Spinal cord (tissue), 10 donors: ENCODE measurements around the gene LAIR2. TPM values are rescaled to one million over a fixed set of nuclear protein-coding genes. Genes with fewer than 3 reads are reported as not detected.
A peak's percentile ranks its signal among the peaks of the same experiment; 100 is the strongest.
"Not testable (repeated sequence)": the region's sequence is repeated elsewhere in the genome, so short reads cannot be mapped to it uniquely, and the experiment has no call there.

Source experiments
- DNase-seq, 6 donors: peaks; one replicate each; pipeline versions ENCODE4 v3.0.0 to v3.0.0-alpha.2; 2013 to 2015; ENCODE audit warnings: low spot score in 6 of 6, low read depth in 4 of 6
- H3K27ac ChIP-seq: one replicate; pipeline ENCODE4 v1.5.1; 2013; ENCODE audit warnings: low read depth, low read length, control low read depth
- H3K27me3 ChIP-seq: one replicate; pipeline ENCODE4 v1.6.1; 2013; ENCODE audit warnings: low read length; ENCODE audit not compliant: control insufficient read depth, insufficient read depth
- H3K36me3 ChIP-seq: one replicate; pipeline ENCODE4 v1.6.1; 2013; ENCODE audit warnings: low read length; ENCODE audit not compliant: control insufficient read depth, insufficient read depth
- H3K4me1 ChIP-seq: one replicate; pipeline ENCODE4 v1.6.1; 2013; ENCODE audit warnings: low read length; ENCODE audit not compliant: control insufficient read depth, insufficient read depth
- H3K4me3 ChIP-seq: one replicate; pipeline ENCODE4 v1.5.1; 2013; ENCODE audit warnings: low read depth, low read length, control low read depth
- H3K9me3 ChIP-seq: one replicate; pipeline ENCODE4 v1.6.1; 2013; ENCODE audit warnings: low read length; ENCODE audit not compliant: control insufficient read depth, insufficient read depth
- WGBS: methylation state at CpG from one replicate; pipeline ENCODE4 v1.1.5; 2013; ENCODE audit warnings: missing lambda C conversion rate; ENCODE audit not compliant: insufficient coverage; 5-methylcytosine and 5-hydroxymethylcytosine counted together
- polyA plus RNA-seq, 2 donors: library from polyadenylated mRNA; unstranded; fragments of 120-200 nt; gene quantifications; one replicate each; pipeline ENCODE4 v1.2.1, GENCODE V29; 2013; ENCODE audit not compliant: insufficient read length in 2 of 2
- total RNA-seq, 2 donors: library from RNA; depleted of rRNA in 1 of 2; stranded (reverse); fragments of 120-200 nt in 1 of 2; fragments of >200 nt in 1 of 2; gene quantifications; one replicate each; pipeline versions ENCODE4 v1.2.3 to v1.2.4, GENCODE V29; 2013 to 2014
- donor health status: healthy.

LAIR2 gene
- total and polyA plus RNA-seq, 4 donors = not detected

GRCh38 chr19:54508487-54508886 lies 5.9 kb downstream of the LAIR2 start:
- not testable (repeated sequence) for H3K36me3 ChIP-seq, H3K27ac ChIP-seq, H3K4me1 ChIP-seq, H3K27me3 ChIP-seq, H3K9me3 ChIP-seq, H3K4me3 ChIP-seq, DNase-seq
- 100% methylated on average over 1 of the region's 3 CpGs for WGBS

- H3K4me3 ChIP-seq, H3K4me1 ChIP-seq, H3K9me3 ChIP-seq, H3K36me3 ChIP-seq, DNase-seq, H3K27me3 ChIP-seq, H3K27ac ChIP-seq: not testable (repeated sequence)
- no CpG with 5 or more reads among the region's 21 CpGs for WGBS
These were observed 6.7 kb downstream of the LAIR2 start for GRCh38 chr19:54509200-54509940.

- WGBS = 52% methylated on average over 3 of the region's 3 CpGs
- DNase-seq = no peak
- no peaks in the 10 kb centered on the region for H3K27me3 ChIP-seq
- no peaks in the 10 kb centered on the region for H3K4me1 ChIP-seq
- no peaks in the 10 kb centered on the region for H3K36me3 ChIP-seq
- H3K27ac ChIP-seq = no peak overlapping the region
- H3K9me3 ChIP-seq = no peaks in the 10 kb centered on the region
- no peak overlapping the region for H3K4me3 ChIP-seq
These were observed 12.5 kb downstream of the LAIR2 start for GRCh38 chr19:54515156-54515555.

- DNase-seq = peak in 5 of 6 donors; percentile 13 to 61 (median 23)
- WGBS = 8% methylated on average over 4 of the region's 4 CpGs
- no peak overlapping the region for H3K27ac ChIP-seq
- no peaks in the 10 kb centered on the region for H3K4me1 ChIP-seq
- peaks cover 3% of the 10 kb centered on the region for H3K27me3 ChIP-seq
- H3K4me3 ChIP-seq = no peak overlapping the region
- H3K9me3 ChIP-seq = no peaks in the 10 kb centered on the region
- H3K36me3 ChIP-seq = no peaks in the 10 kb centered on the region
These were observed 14.9 kb downstream of the LAIR2 start for GRCh38 chr19:54517483-54517882.

GRCh38 chr19:54518844-54519243 lies 16.2 kb downstream of the LAIR2 start:
- H3K36me3 ChIP-seq = no peaks in the 10 kb centered on the region
- WGBS = 57% methylated on average over 1 of the region's 5 CpGs
- no peaks in the 10 kb centered on the region for H3K4me1 ChIP-seq
- H3K27ac ChIP-seq = no peak overlapping the region
- DNase-seq = no peak
- no peaks in the 10 kb centered on the region for H3K9me3 ChIP-seq
- H3K27me3 ChIP-seq = peaks cover 3% of the 10 kb centered on the region
- no peak overlapping the region for H3K4me3 ChIP-seq

- DNase-seq = no peak
- Histone ChIP-seq H3K4me1 (no peaks in the 10 kb centered on the region), H3K27me3 (peaks cover 3% of the 10 kb centered on the region), H3K27ac (no peak overlapping the region), H3K36me3 (no peaks in the 10 kb centered on the region), H3K9me3 (no peaks in the 10 kb centered on the region), H3K4me3 (no peak overlapping the region)
- 52% methylated on average over 15 of the region's 18 CpGs for WGBS
These were observed 18.6 kb downstream of the LAIR2 start for GRCh38 chr19:54521022-54521859.

- no peak for DNase-seq
- Histone ChIP-seq H3K36me3 (no peaks in the 10 kb centered on the region), H3K4me3 (no peak overlapping the region), H3K4me1 (no peaks in the 10 kb centered on the region), H3K9me3 (no peaks in the 10 kb centered on the region), H3K27ac (no peak overlapping the region), H3K27me3 (peaks cover 3% of the 10 kb centered on the region)
- 93% methylated on average over 4 of the region's 6 CpGs for WGBS
These were observed 19.4 kb downstream of the LAIR2 start for GRCh38 chr19:54521860-54522513.

GRCh38 chr19:54523403-54523802 lies 20.8 kb downstream of the LAIR2 start:
- no peaks in the 10 kb centered on the region for H3K36me3 ChIP-seq

GRCh38 chr19:54525636-54526035 lies 23.0 kb downstream of the LAIR2 start:
- H3K4me1 ChIP-seq = no peaks in the 10 kb centered on the region
- H3K9me3 ChIP-seq = no peaks in the 10 kb centered on the region
- no peaks in the 10 kb centered on the region for H3K36me3 ChIP-seq
- H3K27me3 ChIP-seq = peaks cover 3% of the 10 kb centered on the region
- no CpG with 5 or more reads among the region's 5 CpGs for WGBS
- no peak overlapping the region for H3K27ac ChIP-seq
- no peak overlapping the region for H3K4me3 ChIP-seq
- no peak for DNase-seq

More at GRCh38 chr19:54523403-54523802, 20.8 kb downstream of the LAIR2 start:
- Histone ChIP-seq H3K4me1 (no peaks in the 10 kb centered on the region), H3K9me3 (no peaks in the 10 kb centered on the region), H3K27ac (no peak overlapping the region), H3K4me3 (no peak overlapping the region), H3K27me3 (peaks cover 3% of the 10 kb centered on the region)
- DNase-seq = no peak
- WGBS = 81% methylated on average over 4 of the region's 5 CpGs
